SK-N-SH (cell line): ENCODE results near the gene CDC42. TPM values are rescaled to one million over a fixed set of nuclear protein-coding genes. Genes with fewer than 3 reads are reported as not detected.

ENCODE experiments used
- CTCF ChIA-PET: fragments of 300-600, 350-600 bp; formaldehyde crosslinking; extraction: SDS; loops from one replicate; lab custom pipeline; 2021; lab: Yijun Ruan, JAX
- POLR2A ChIA-PET: fragments of 350-600 bp; sonication (Branson Sonifier 250); formaldehyde crosslinking; extraction: SDS; loops from one replicate; lab custom pipeline; 2020; ENCODE audit warnings: antibody characterized with exemption, inconsistent platforms; lab: Yijun Ruan, JAX
- DNase-seq: peaks from one replicate; pipeline ENCODE4 v3.0.0; 2012
- H2AFZ ChIP-seq: fragments of 200-600 bp; sonication (generic); 2 replicates; pipeline ENCODE4 v1.8.1; 2016; ENCODE audit warnings: antibody characterized with exemption, mild to moderate bottlenecking, low read depth
- H3F3A ChIP-seq: fragments of 200-600 bp; sonication (generic); replicated peaks from 2 replicates; pipeline ENCODE3; 2016; ENCODE audit warnings: antibody characterized with exemption, mild to moderate bottlenecking; ENCODE audit not compliant: insufficient read depth
- H3K27ac ChIP-seq, 2 experiments: fragments of 200-500 bp in 1 of 2; fragments of 200-600 bp in 1 of 2; sonication (Bioruptor generic) in 1 of 2; sonication (generic), shearing (Covaris generic) in 1 of 2; 2 replicates each; pipeline versions ENCODE4 v1.5.1 to v1.6.1; 2014 to 2016; ENCODE audit warnings: low read depth in 2 of 2, inconsistent platforms in 1 of 2, low read length in 1 of 2, mild to moderate bottlenecking in 1 of 2, mixed read lengths in 1 of 2
- H3K27me3 ChIP-seq: fragments of 200-600 bp; sonication (generic), shearing (Covaris generic); 2 replicates; pipeline ENCODE4 v1.6.1; 2016; ENCODE audit warnings: mixed run types; ENCODE audit not compliant: insufficient read depth
- H3K36me3 ChIP-seq, 2 experiments: fragments of 200-500 bp in 1 of 2; fragments of 200-600 bp in 1 of 2; sonication (Bioruptor generic) in 1 of 2; sonication (generic) in 1 of 2; replicated peaks in 1 of 2; 2 replicates each; pipeline versions ENCODE3 to v1.5.1; 2014 to 2016; ENCODE audit warnings: low read length in 1 of 2, mild to moderate bottlenecking in 1 of 2; ENCODE audit not compliant: insufficient read depth in 2 of 2, control insufficient read depth in 1 of 2
- H3K4me1 ChIP-seq, 2 experiments: fragments of 200-500 bp in 1 of 2; fragments of 200-600 bp in 1 of 2; sonication (Bioruptor generic) in 1 of 2; sonication (generic), shearing (Covaris generic) in 1 of 2; 2 replicates each; pipeline versions ENCODE4 v1.5.1 to v1.6.1; 2014 to 2016; ENCODE audit warnings: low read depth in 1 of 2, low read length in 1 of 2, mixed run types in 1 of 2; ENCODE audit not compliant: insufficient read depth in 2 of 2, control insufficient read depth in 1 of 2
- H3K4me2 ChIP-seq: fragments of 200-600 bp; sonication (generic), shearing (Covaris generic); 2 replicates; pipeline ENCODE4 v1.6.1; 2017; ENCODE audit warnings: mixed run types
- H3K4me3 ChIP-seq, 2 experiments: fragments of 200-500 bp in 1 of 2; fragments of 200-600 bp in 1 of 2; sonication (Bioruptor generic) in 1 of 2; sonication (generic), shearing (Covaris generic) in 1 of 2; 2 replicates each; pipeline versions ENCODE4 v1.5.1 to v1.8.1; 2014 to 2016; ENCODE audit warnings: low read depth in 2 of 2, inconsistent platforms in 1 of 2, low read length in 1 of 2, mild to moderate bottlenecking in 1 of 2, mixed read lengths in 1 of 2, moderate library complexity in 1 of 2
- H3K79me2 ChIP-seq: fragments of 200-600 bp; sonication (generic); 2 replicates; pipeline ENCODE4 v1.8.1; 2017; ENCODE audit warnings: mild to moderate bottlenecking; ENCODE audit not compliant: insufficient read depth
- H3K9ac ChIP-seq: fragments of 200-600 bp; sonication (generic); 2 replicates; pipeline ENCODE4 v1.6.1; 2017; ENCODE audit warnings: mixed run types
- H3K9me2 ChIP-seq: fragments of 200-600 bp; sonication (generic); 2 replicates; pipeline ENCODE4 v1.6.1; 2017; ENCODE audit warnings: mixed run types
- H3K9me3 ChIP-seq: fragments of 200-600 bp; sonication (generic); 2 replicates; pipeline ENCODE4 v1.6.1; 2017; ENCODE audit warnings: mixed run types, mild to moderate bottlenecking, moderate library complexity
- H4K20me1 ChIP-seq: fragments of 200-600 bp; sonication (generic); 2 replicates; pipeline ENCODE4 v1.6.1; 2017; ENCODE audit warnings: mild to moderate bottlenecking, mixed run types; ENCODE audit not compliant: insufficient read depth
- ELF1 ChIP-seq: IDR thresholded peaks from 2 replicates; pipeline ENCODE4 v1.4.0; 2012
- EP300 ChIP-seq, 2 experiments: IDR thresholded peaks; 2 replicates each; pipeline versions ENCODE4 v1.4.0 to v1.6.1; 2012; ENCODE audit warnings: borderline replicate concordance in 1 of 2, low read depth in 1 of 2, low read length in 1 of 2
- EZH2phosphoT487 ChIP-seq: fragments of 200-600 bp; sonication (generic); IDR thresholded peaks from 2 replicates; pipeline ENCODE4 v1.6.1; 2017; ENCODE audit warnings: low read depth, mixed run types, mild to moderate bottlenecking, antibody characterized with exemption, moderate library complexity, borderline replicate concordance
- FOSL2 ChIP-seq: IDR thresholded peaks from 2 replicates; pipeline ENCODE4 v1.4.0; 2012; ENCODE audit warnings: low read depth, mild to moderate bottlenecking, moderate library complexity, borderline replicate concordance
- FOXJ3 ChIP-seq: sonication (generic); formaldehyde crosslinking; IDR thresholded peaks from 2 replicates; pipeline ENCODE4 v1.5.1; 2020; ENCODE audit warnings: mild to moderate bottlenecking, missing genetic modification reagents
- FOXM1 ChIP-seq: IDR thresholded peaks from 2 replicates; pipeline ENCODE4 v1.4.0; 2012; ENCODE audit warnings: low read depth, mild to moderate bottlenecking
- JUND ChIP-seq: IDR thresholded peaks from 2 replicates; pipeline ENCODE4 v1.4.0; 2012
- MEF2A ChIP-seq: IDR thresholded peaks from 2 replicates; pipeline ENCODE4 v1.4.0; 2012; ENCODE audit warnings: low read depth, borderline replicate concordance
- MXI1 ChIP-seq: IDR thresholded peaks from 2 replicates; pipeline ENCODE4 v1.6.1; 2012; ENCODE audit warnings: mild to moderate bottlenecking, low read depth, low read length, improper control_type of control experiment
- NFIC ChIP-seq: IDR thresholded peaks from 2 replicates; pipeline ENCODE4 v1.4.0; 2012; ENCODE audit warnings: borderline replicate concordance
- POLR2AphosphoS5 ChIP-seq: IDR thresholded peaks from 2 replicates; pipeline ENCODE4 v1.6.1; 2012; ENCODE audit warnings: low read depth, low read length
- RAD21 ChIP-seq: IDR thresholded peaks from 2 replicates; pipeline ENCODE4 v1.6.1; 2012; ENCODE audit warnings: mild to moderate bottlenecking, low read length
- RCOR1 ChIP-seq: fragments of 150-350 bp; IDR thresholded peaks from 2 replicates; pipeline ENCODE4 v1.6.1; 2017; ENCODE audit warnings: antibody characterized with exemption, low read length
- RFX5 ChIP-seq: IDR thresholded peaks from 2 replicates; pipeline ENCODE4 v1.6.1; 2012; ENCODE audit warnings: mild to moderate bottlenecking, improper control_type of control experiment, low read length
- RXRA ChIP-seq: IDR thresholded peaks from 2 replicates; pipeline ENCODE4 v1.4.0; 2012; ENCODE audit warnings: low read depth, mild to moderate bottlenecking, borderline replicate concordance
- SIN3A ChIP-seq: IDR thresholded peaks from 2 replicates; pipeline ENCODE4 v1.6.1; 2012; ENCODE audit warnings: low read depth, mild to moderate bottlenecking, low read length, moderate library complexity, borderline replicate concordance
- SMC3 ChIP-seq: IDR thresholded peaks from 2 replicates; pipeline ENCODE4 v1.6.1; 2012; ENCODE audit warnings: low read depth, low read length, improper control_type of control experiment
- TAF1 ChIP-seq: IDR thresholded peaks from 2 replicates; pipeline ENCODE4 v1.6.1; 2012; ENCODE audit warnings: low read depth, mild to moderate bottlenecking, low read length, moderate library complexity, borderline replicate concordance
- TEAD4 ChIP-seq: IDR thresholded peaks from 2 replicates; pipeline ENCODE4 v1.4.0; 2012; ENCODE audit warnings: mild to moderate bottlenecking, borderline replicate concordance; ENCODE audit not compliant: insufficient read depth
- YY1 ChIP-seq: IDR thresholded peaks from 2 replicates; pipeline ENCODE4 v1.4.0; 2012; ENCODE audit warnings: low read depth, mild to moderate bottlenecking
- WGBS: methylation state at CpG from one replicate; pipeline ENCODE4 v1.1.6; 2017; ENCODE audit warnings: low lambda C conversion rate; 5-methylcytosine and 5-hydroxymethylcytosine counted together
- polyA plus RNA-seq, 3 experiments: library from polyadenylated mRNA; depleted of rRNA; stranded (reverse); fragments of >200 nt; gene quantifications; 2 replicates each; pipeline ENCODE4 v1.2.3, GENCODE V29; 2012
- TF ChIP-seq, protein P1 (sequence below): fragments of 150-350 bp; IDR thresholded peaks from 2 replicates; pipeline ENCODE4 v1.6.1; 2017; ENCODE audit warnings: antibody characterized with exemption, low read length, low read depth, borderline replicate concordance
- TF ChIP-seq, protein P2 (sequence below): fragments of 200-600 bp; sonication (generic); IDR thresholded peaks from 2 replicates; pipeline ENCODE4 v1.6.1; 2017; ENCODE audit warnings: antibody characterized with exemption, mild to moderate bottlenecking, moderate library complexity
- TF ChIP-seq, protein P3 (sequence below): IDR thresholded peaks from 2 replicates; pipeline ENCODE4 v1.6.1; 2012; ENCODE audit warnings: mild to moderate bottlenecking, low read depth, low read length, moderate library complexity
- TF ChIP-seq, protein P4 (sequence below): IDR thresholded peaks from 2 replicates; pipeline ENCODE4 v1.4.0; 2012; ENCODE audit warnings: low read depth
- TF ChIP-seq, protein P5 (sequence below): IDR thresholded peaks from 2 replicates; pipeline ENCODE4 v1.4.0; 2012; ENCODE audit warnings: low read depth, borderline replicate concordance

Gene CDC42
- polyA plus RNA-seq (2012; rRNA removed), result 113 and 148 TPM in 2 replicates
- 170 and 181 TPM in 2 replicates for polyA plus RNA-seq (2012; cell fraction: cytosol; rRNA removed)
- 43.6 and 77.8 TPM in 2 replicates for polyA plus RNA-seq (2012; cell fraction: nucleus; rRNA removed)

DNA sequence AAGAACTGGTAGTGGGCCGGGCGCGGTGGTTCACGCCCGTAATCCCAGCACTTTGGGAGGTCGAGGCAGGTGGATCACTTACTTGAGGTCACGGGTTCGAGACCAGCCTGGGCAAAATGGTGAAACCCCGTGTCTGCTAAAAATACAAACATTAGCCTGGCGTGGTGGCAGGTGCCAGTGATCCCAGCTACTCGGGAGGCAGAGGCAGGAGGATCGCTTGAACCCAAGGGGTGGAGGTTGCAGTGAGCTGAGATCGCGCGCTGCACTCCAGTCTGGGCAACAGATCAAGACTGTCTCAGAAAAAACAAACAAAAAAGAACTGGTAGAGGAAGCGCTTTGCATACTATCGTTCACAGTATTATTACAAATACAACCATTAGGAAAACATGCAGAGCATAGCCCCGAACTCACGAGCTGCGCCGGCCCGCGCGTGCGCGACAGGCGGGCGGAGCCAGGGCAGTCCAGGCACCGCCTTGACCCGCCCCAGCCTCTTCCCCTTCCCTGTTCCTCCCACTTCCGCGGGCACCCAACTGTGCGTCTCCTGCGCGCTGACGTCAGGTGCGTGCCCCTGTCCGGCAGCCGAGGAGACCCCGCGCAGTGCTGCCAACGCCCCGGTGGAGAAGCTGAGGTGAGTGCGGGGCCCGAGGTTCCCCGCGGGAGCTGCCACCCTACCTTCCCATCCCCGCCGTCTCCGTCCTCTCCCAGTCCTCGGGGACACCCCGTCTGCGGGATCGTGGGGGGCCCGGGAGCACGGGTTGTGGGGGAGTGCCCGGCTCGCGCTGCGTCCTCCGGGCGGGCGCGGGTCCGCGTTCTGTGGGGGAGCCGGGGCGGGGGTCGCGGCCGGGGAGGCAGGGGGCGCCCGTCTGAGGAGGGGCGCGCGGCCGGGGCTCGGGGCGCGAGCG lies at the start of gene CDC42:
TSS of gene CDC42 (plus strand) at position 595 of the 902 bp plus-strand sequence. CDS start 25,770 bp downstream, outside the sequence.
- ChIA-PET CTCF (interaction anchor here (0.7 to 1.8 kb wide), 5 partner anchors 27 to 423 kb away, joined by 3 to 7 read pairs (median 4); no protein-coding TSS in a partner anchor), POLR2A (interaction anchor here (1.0 to 2.8 kb wide), 5 partner anchors 20 to 299 kb away, joined by 3 to 29 read pairs (median 3); no protein-coding TSS in a partner anchor)
- Histone ChIP-seq H4K20me1 (peaks cover 40% of the 10 kb centered on the region), H3K4me1 (peaks cover 0 to 5% of the 10 kb centered on the region in 2 experiments; a peak in 3 of 4 replicates), H3K4me3 (peak within 1 kb of the TSS; percentile 70 to 86), H3K9me2 (no peaks in the 10 kb centered on the region), H3K9ac (peak within 1 kb of the TSS; percentile 99), H2AFZ (peak within 1 kb of the TSS; percentile 90), H3K79me2 (peaks cover 46% of the 10 kb centered on the region), H3F3A (peaks cover 10% of the 10 kb centered on the region), H3K9me3 (no peaks in the 10 kb centered on the region), H3K4me2 (peak within 1 kb of the TSS; percentile 94), H3K27ac (peak within 1 kb of the TSS; percentile 88 to 92), H3K36me3 (peaks cover 2 to 22% of the 10 kb centered on the region in 2 experiments), H3K27me3 (no peaks in the 10 kb centered on the region)
- DNase-seq, result peak; percentile 98
- 29% methylated on average over 39 of the region's 81 CpGs for WGBS
- TF ChIP-seq FOXM1 (no peak), MEF2A (no peak), FOSL2 (no peak), RFX5 (0 out of 2 replicates have a peak, but pooled peaks have one; percentile 21), YY1 (no peak), TAF1 (peak; percentile 91), POLR2AphosphoS5 (peak; percentile 97), EZH2phosphoT487 (no peak), ELF1 (peak; percentile 89), TEAD4 (no peak), FOXJ3 (CRISPR knock-in tag) (peak; percentile 63; the same call in 1 of the 2 replicates), RXRA (no peak), SIN3A (0 out of 2 replicates have a peak, but pooled peaks have one; percentile 21), JUND (no peak), MXI1 (peak; percentile 68), EP300 (IDR thresholded peaks at IDR 0.05; ENCODE audit: borderline replicate concordance in 1 of 2, low read depth in 1 of 2, low read length in 1 of 2) (0 out of 4 replicates have a peak, but pooled peaks of 1 of the 2 experiments have one; percentile 9), SMC3 (no peak), RCOR1 (no peak), NFIC (no peak), RAD21 (no peak)
- TF ChIP-seq, protein P1, sequence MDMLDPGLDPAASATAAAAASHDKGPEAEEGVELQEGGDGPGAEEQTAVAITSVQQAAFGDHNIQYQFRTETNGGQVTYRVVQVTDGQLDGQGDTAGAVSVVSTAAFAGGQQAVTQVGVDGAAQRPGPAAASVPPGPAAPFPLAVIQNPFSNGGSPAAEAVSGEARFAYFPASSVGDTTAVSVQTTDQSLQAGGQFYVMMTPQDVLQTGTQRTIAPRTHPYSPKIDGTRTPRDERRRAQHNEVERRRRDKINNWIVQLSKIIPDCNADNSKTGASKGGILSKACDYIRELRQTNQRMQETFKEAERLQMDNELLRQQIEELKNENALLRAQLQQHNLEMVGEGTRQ, result no peak
- TF ChIP-seq, protein P2, sequence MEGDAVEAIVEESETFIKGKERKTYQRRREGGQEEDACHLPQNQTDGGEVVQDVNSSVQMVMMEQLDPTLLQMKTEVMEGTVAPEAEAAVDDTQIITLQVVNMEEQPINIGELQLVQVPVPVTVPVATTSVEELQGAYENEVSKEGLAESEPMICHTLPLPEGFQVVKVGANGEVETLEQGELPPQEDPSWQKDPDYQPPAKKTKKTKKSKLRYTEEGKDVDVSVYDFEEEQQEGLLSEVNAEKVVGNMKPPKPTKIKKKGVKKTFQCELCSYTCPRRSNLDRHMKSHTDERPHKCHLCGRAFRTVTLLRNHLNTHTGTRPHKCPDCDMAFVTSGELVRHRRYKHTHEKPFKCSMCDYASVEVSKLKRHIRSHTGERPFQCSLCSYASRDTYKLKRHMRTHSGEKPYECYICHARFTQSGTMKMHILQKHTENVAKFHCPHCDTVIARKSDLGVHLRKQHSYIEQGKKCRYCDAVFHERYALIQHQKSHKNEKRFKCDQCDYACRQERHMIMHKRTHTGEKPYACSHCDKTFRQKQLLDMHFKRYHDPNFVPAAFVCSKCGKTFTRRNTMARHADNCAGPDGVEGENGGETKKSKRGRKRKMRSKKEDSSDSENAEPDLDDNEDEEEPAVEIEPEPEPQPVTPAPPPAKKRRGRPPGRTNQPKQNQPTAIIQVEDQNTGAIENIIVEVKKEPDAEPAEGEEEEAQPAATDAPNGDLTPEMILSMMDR, result no peak
- TF ChIP-seq, protein P3, sequence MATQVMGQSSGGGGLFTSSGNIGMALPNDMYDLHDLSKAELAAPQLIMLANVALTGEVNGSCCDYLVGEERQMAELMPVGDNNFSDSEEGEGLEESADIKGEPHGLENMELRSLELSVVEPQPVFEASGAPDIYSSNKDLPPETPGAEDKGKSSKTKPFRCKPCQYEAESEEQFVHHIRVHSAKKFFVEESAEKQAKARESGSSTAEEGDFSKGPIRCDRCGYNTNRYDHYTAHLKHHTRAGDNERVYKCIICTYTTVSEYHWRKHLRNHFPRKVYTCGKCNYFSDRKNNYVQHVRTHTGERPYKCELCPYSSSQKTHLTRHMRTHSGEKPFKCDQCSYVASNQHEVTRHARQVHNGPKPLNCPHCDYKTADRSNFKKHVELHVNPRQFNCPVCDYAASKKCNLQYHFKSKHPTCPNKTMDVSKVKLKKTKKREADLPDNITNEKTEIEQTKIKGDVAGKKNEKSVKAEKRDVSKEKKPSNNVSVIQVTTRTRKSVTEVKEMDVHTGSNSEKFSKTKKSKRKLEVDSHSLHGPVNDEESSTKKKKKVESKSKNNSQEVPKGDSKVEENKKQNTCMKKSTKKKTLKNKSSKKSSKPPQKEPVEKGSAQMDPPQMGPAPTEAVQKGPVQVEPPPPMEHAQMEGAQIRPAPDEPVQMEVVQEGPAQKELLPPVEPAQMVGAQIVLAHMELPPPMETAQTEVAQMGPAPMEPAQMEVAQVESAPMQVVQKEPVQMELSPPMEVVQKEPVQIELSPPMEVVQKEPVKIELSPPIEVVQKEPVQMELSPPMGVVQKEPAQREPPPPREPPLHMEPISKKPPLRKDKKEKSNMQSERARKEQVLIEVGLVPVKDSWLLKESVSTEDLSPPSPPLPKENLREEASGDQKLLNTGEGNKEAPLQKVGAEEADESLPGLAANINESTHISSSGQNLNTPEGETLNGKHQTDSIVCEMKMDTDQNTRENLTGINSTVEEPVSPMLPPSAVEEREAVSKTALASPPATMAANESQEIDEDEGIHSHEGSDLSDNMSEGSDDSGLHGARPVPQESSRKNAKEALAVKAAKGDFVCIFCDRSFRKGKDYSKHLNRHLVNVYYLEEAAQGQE, result peak; percentile 50; the same call in 1 of the 2 replicates
- TF ChIP-seq, protein P4, sequence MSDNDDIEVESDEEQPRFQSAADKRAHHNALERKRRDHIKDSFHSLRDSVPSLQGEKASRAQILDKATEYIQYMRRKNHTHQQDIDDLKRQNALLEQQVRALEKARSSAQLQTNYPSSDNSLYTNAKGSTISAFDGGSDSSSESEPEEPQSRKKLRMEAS, result no peak
- TF ChIP-seq, protein P5, sequence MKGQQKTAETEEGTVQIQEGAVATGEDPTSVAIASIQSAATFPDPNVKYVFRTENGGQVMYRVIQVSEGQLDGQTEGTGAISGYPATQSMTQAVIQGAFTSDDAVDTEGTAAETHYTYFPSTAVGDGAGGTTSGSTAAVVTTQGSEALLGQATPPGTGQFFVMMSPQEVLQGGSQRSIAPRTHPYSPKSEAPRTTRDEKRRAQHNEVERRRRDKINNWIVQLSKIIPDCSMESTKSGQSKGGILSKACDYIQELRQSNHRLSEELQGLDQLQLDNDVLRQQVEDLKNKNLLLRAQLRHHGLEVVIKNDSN, result no peak; the same call in 1 of the 2 replicates
